Stomach (tissue), 4 donors: ENCODE data around the gene MKLN1.

Experiments
- POLR2A ChIP-seq, 4 donors: fragments of 450-650 bp; IDR thresholded peaks; one replicate each; pipeline ENCODE4 v1.6.1; 2016; ENCODE audit warnings: antibody characterized with exemption in 4 of 4, control low read depth in 2 of 4, mild to moderate bottlenecking in 1 of 4, moderate library complexity in 1 of 4
- POLR2AphosphoS5 ChIP-seq, 3 donors: sonication (generic); formaldehyde crosslinking; IDR thresholded peaks; one replicate each; pipeline ENCODE4 v1.6.1; 2016; ENCODE audit warnings: antibody characterized with exemption in 3 of 3
- TF ChIP-seq, protein P1 (sequence below), 7 experiments: fragments of 450-650 bp in 4 of 7; fragments of 200-600 bp in 3 of 7; sonication (generic) in 3 of 7; IDR thresholded peaks; one replicate each; pipeline ENCODE4 v1.5.1; 2016 to 2019; ENCODE audit warnings: antibody characterized with exemption in 7 of 7, control low read depth in 2 of 7, mild to moderate bottlenecking in 1 of 7

DNA sequence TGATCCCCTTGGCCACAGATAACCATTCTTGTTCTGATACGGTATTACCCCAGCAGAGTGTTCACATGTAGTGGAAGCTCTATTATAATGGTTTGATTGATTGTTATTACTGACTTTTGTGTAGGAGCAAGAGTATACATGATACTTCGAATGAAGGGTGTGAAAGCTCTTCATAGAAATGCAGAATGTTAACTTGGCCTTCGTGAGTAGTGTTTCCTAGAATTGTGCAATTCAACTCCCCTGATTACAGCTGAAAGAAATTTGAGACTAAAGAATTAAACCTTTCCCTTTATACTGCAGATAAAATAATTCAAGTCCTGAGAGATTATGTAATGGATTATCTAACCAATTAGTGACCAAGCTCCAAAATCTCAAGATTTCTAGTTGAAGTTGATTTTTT is 38.2 kb downstream of the MKLN1 start:
- TF ChIP-seq, protein P1, sequence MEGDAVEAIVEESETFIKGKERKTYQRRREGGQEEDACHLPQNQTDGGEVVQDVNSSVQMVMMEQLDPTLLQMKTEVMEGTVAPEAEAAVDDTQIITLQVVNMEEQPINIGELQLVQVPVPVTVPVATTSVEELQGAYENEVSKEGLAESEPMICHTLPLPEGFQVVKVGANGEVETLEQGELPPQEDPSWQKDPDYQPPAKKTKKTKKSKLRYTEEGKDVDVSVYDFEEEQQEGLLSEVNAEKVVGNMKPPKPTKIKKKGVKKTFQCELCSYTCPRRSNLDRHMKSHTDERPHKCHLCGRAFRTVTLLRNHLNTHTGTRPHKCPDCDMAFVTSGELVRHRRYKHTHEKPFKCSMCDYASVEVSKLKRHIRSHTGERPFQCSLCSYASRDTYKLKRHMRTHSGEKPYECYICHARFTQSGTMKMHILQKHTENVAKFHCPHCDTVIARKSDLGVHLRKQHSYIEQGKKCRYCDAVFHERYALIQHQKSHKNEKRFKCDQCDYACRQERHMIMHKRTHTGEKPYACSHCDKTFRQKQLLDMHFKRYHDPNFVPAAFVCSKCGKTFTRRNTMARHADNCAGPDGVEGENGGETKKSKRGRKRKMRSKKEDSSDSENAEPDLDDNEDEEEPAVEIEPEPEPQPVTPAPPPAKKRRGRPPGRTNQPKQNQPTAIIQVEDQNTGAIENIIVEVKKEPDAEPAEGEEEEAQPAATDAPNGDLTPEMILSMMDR (IDR thresholded peaks at IDR 0.05), result no peak
- TF ChIP-seq POLR2A (IDR thresholded peaks at IDR 0.05) (no peak), POLR2AphosphoS5 (IDR thresholded peaks at IDR 0.05) (no peak)
